OCI-M2 (cell line): ENCODE results near the gene FRMPD4.

Experiments used
- DNase-seq: peaks from one replicate; lab custom pipeline; 2025; ENCODE audit not compliant: unreplicated experiment; lab: John Stamatoyannopoulos, UW

Gene FRMPD4

GRCh38 chrX:12292996-12293765 is 154.9 kb downstream of the FRMPD4 start:
- no peak for DNase-seq

GRCh38 chrX:12297353-12297752 is 159.1 kb downstream of the FRMPD4 start:
- DNase-seq: no peak

GRCh38 chrX:12301288-12301687 is 163.0 kb downstream of the FRMPD4 start:
- DNase-seq: no peak

- DNase-seq: no peak
These were observed 166.0 kb downstream of the FRMPD4 start for GRCh38 chrX:12304261-12304660.

- no peak for DNase-seq
These were observed 169.7 kb downstream of the FRMPD4 start for GRCh38 chrX:12307961-12308360.

GRCh38 chrX:12308420-12308819 is 170.1 kb downstream of the FRMPD4 start:
- no peak for DNase-seq

GRCh38 chrX:12309040-12309743 is 170.9 kb downstream of the FRMPD4 start:
- no peak for DNase-seq

- DNase-seq: no peak
These were observed 171.4 kb downstream of the FRMPD4 start for GRCh38 chrX:12309744-12310076.

- DNase-seq: no peak
These were observed 176.4 kb downstream of the FRMPD4 start for GRCh38 chrX:12314651-12315050.

GRCh38 chrX:12315526-12315925 is 177.3 kb downstream of the FRMPD4 start:
- no peak for DNase-seq

GRCh38 chrX:12319003-12319519 is 180.8 kb downstream of the FRMPD4 start:
- no peak for DNase-seq

- DNase-seq: no peak
These were observed 181.7 kb downstream of the FRMPD4 start for GRCh38 chrX:12319992-12320391.

- no peak for DNase-seq
These were observed 183.8 kb downstream of the FRMPD4 start for GRCh38 chrX:12322031-12322430.

- no peak for DNase-seq
These were observed 186.9 kb downstream of the FRMPD4 start for GRCh38 chrX:12325171-12325570.

- no peak for DNase-seq
These were observed 189.6 kb downstream of the FRMPD4 start for GRCh38 chrX:12327836-12328235.

- DNase-seq: no peak
These were observed 191.2 kb downstream of the FRMPD4 start for GRCh38 chrX:12329476-12329875.

GRCh38 chrX:12330841-12331240 is 192.6 kb downstream of the FRMPD4 start:
- DNase-seq: no peak

- no peak for DNase-seq
These were observed 194.6 kb downstream of the FRMPD4 start for GRCh38 chrX:12332786-12333347.

GRCh38 chrX:12339921-12340320 is 201.6 kb downstream of the FRMPD4 start:
- no peak for DNase-seq

- DNase-seq: no peak
These were observed 206.7 kb downstream of the FRMPD4 start for GRCh38 chrX:12344954-12345353.

- DNase-seq: no peak
These were observed 210.9 kb downstream of the FRMPD4 start for GRCh38 chrX:12349201-12349600.

GRCh38 chrX:12352922-12353321 is 214.6 kb downstream of the FRMPD4 start:
- no peak for DNase-seq
